DND-41 (cell line): ENCODE measurements around the gene UTP11.
A peak's percentile ranks its signal among the peaks of the same experiment; 100 is the strongest.

Experiments used
- CTCF ChIP-seq: IDR thresholded peaks from 2 replicates; pipeline ENCODE4 v1.5.1; 2012; ENCODE audit warnings: borderline replicate concordance, low read length, moderate library complexity, mild to moderate bottlenecking; ENCODE audit not compliant: poor library complexity, severe bottlenecking; ENCODE audit errors: extremely low read depth
- EZH2 ChIP-seq: IDR thresholded peaks from 3 replicates; pipeline ENCODE4 v1.6.1; 2012; ENCODE audit warnings: borderline replicate concordance, low read depth, mild to moderate bottlenecking, moderate library complexity, low read length, inconsistent platforms; ENCODE audit not compliant: severe bottlenecking

GRCh38 chr1:38014171-38014570, 1.6 kb downstream of the UTP11 start:
- TF ChIP-seq CTCF = peak; percentile 6
- no peak for TF ChIP-seq EZH2
